PC-3 (cell line): ENCODE data around the gene ZNF600. TPM values are rescaled to one million over a fixed set of nuclear protein-coding genes. Genes with fewer than 3 reads are reported as not detected.
"Not testable (repeated sequence)": the region's sequence is repeated elsewhere in the genome, so short reads cannot be mapped to it uniquely, and the experiment has no call there.

Source experiments
- ATAC-seq: fragments of 200-7000 bp; cut with Tn5 transposase; 2 replicates; pipeline ENCODE4 v1.9.1; 2020; ENCODE audit warnings: mild to moderate bottlenecking, moderate library complexity
- BruUV-seq: library from RNA; stranded (reverse); fragments of 400-500 nt; replicated peaks from 2 replicates; lab custom pipeline; 2021; lab: Mats Ljungman, UMichigan
- CTCF ChIA-PET: fragments of 300-600 bp; sonication (Branson Sonifier 250); formaldehyde crosslinking; loops from one replicate; lab custom pipeline; 2022; ENCODE audit warnings: antibody characterized with exemption; lab: Charles Lee
- POLR2A ChIA-PET: fragments of 300-600 bp; sonication (Branson Sonifier 250); formaldehyde crosslinking; loops from one replicate; lab custom pipeline; 2022; ENCODE audit warnings: antibody characterized with exemption; ENCODE audit not compliant: unreplicated experiment; lab: Charles Lee
- DNase-seq: peaks from one replicate; pipeline ENCODE4 v3.0.0-alpha.2; 2015
- H2AFZ ChIP-seq: fragments of 300-600 bp; sonication (generic); 2 replicates; pipeline ENCODE4 v1.6.0; 2016; ENCODE audit warnings: antibody characterized with exemption, low read length
- H3F3A ChIP-seq: fragments of 300-600 bp; sonication (generic); one replicate; pipeline ENCODE4 v1.6.0; 2017; ENCODE audit warnings: antibody characterized with exemption, low read length, control low read depth, mild to moderate bottlenecking; ENCODE audit not compliant: unreplicated experiment
- H3K27ac ChIP-seq: fragments of 300-600 bp; sonication (generic); 2 replicates; pipeline ENCODE4 v1.5.1; 2016; ENCODE audit warnings: mild to moderate bottlenecking, low read length
- H3K27me3 ChIP-seq: fragments of 300-600 bp; sonication (generic); 2 replicates; pipeline ENCODE4 v1.6.1; 2016; ENCODE audit warnings: low read length, mixed read lengths
- H3K36me3 ChIP-seq: fragments of 300-600 bp; sonication (generic); 2 replicates; pipeline ENCODE4 v1.6.1; 2016; ENCODE audit warnings: low read depth, mixed run types, low read length, mixed read lengths
- H3K4me1 ChIP-seq: fragments of 300-600 bp; sonication (generic); 2 replicates; pipeline ENCODE4 v1.5.1; 2016; ENCODE audit warnings: low read length; ENCODE audit not compliant: insufficient read depth
- H3K4me2 ChIP-seq: fragments of 300-600 bp; sonication (generic); 2 replicates; pipeline ENCODE4 v1.6.0; 2016; ENCODE audit warnings: low read length
- H3K4me3 ChIP-seq: fragments of 300-600 bp; sonication (generic); 2 replicates; pipeline ENCODE4 v1.5.1; 2016; ENCODE audit warnings: mild to moderate bottlenecking, low read length, mixed read lengths
- H3K79me2 ChIP-seq: fragments of 300-600 bp; sonication (generic); 2 replicates; pipeline ENCODE4 v1.6.1; 2017; ENCODE audit warnings: low read length, mixed read lengths
- H3K9ac ChIP-seq: fragments of 300-600 bp; sonication (generic); 2 replicates; pipeline ENCODE4 v1.6.0; 2016; ENCODE audit warnings: mild to moderate bottlenecking, low read length
- H3K9me2 ChIP-seq: fragments of 300-600 bp; sonication (generic); replicated peaks from 2 replicates; pipeline ENCODE4 v1.6.1; 2016; ENCODE audit warnings: mixed run types, low read length, mixed read lengths
- H3K9me3 ChIP-seq: fragments of 300-600 bp; sonication (generic); 2 replicates; pipeline ENCODE4 v1.6.1; 2016; ENCODE audit warnings: low read length, mixed read lengths
- H4K20me1 ChIP-seq: fragments of 300-600 bp; sonication (generic); 2 replicates; pipeline ENCODE4 v1.6.1; 2016; ENCODE audit warnings: low read length, mixed read lengths
- CTCF ChIP-seq: fragments of 300-600 bp; sonication (generic); conservative IDR thresholded peaks from 2 replicates; pipeline ENCODE4 v1.5.1; 2017; ENCODE audit warnings: antibody characterized with exemption, low read depth, mild to moderate bottlenecking, low read length
- EZH2 ChIP-seq: fragments of 300-600 bp; sonication (generic); IDR thresholded peaks from one replicate; pipeline ENCODE4 v1.6.1; 2017; ENCODE audit warnings: antibody characterized with exemption, mild to moderate bottlenecking, low read length; ENCODE audit not compliant: unreplicated experiment
- EZH2phosphoT487 ChIP-seq: fragments of 300-600 bp; sonication (generic); IDR thresholded peaks from 2 replicates; pipeline ENCODE4 v1.6.1; 2018; ENCODE audit warnings: mild to moderate bottlenecking, antibody characterized with exemption, low read length, borderline replicate concordance
- intact Hi-C: fragments of 100-400 bp; cut with micrococcal nuclease; formaldehyde crosslinking; loops from 2 replicates; pipeline ENCODE4 v1.9.0; 2023
- total RNA-seq: library from RNA; depleted of rRNA; stranded (reverse); fragments of >200 nt; gene quantifications from 2 replicates; pipeline ENCODE4 v1.2.3, GENCODE V29; 2014

Gene ZNF600
- total RNA-seq, 1 experiment from 2014 or later = 5.4 TPM

DNA sequence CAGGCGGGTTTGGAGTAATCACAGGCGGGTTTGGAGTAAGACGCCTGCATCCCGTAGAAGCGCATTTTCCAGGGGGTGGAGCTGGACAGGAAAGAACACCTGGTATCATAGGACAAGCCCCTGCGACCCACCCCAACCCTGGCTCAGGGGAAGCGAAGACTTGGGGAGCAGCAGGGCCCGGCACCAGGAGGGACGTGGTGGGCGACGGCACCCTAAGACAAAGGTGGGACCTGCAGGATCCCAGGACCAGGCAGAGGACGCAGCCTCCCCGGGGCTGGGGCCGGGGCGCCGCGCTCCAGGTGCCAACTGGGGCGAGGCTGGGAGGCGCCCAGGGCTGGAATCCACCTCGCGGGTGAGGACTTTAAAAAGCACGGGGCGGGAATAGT lies 520 bp downstream of the ZNF600 start:
- peaks cover 13% of the 10 kb centered on the region for H3K36me3 ChIP-seq
- intact Hi-C loops = no loop called here
- no peaks in the 10 kb centered on the region for H3K27me3 ChIP-seq
- peak overlapping the region; percentile 79 for H3K4me2 ChIP-seq
- peak overlapping the region; percentile 71 for H3K9ac ChIP-seq
- peaks cover 3% of the 10 kb centered on the region; the same call in 1 of the 2 replicates for H3K4me1 ChIP-seq
- no peak overlapping the region for H3K27ac ChIP-seq
- CTCF ChIA-PET = no interaction called here
- H3K4me3 ChIP-seq = peak overlapping the region; percentile 71
- H3F3A ChIP-seq = no peaks in the 10 kb centered on the region
- POLR2A ChIA-PET = no interaction called here
- BruUV-seq = TSS peak; percentile 86
- no peaks in the 10 kb centered on the region for H3K9me2 ChIP-seq
- H3K79me2 ChIP-seq = peaks cover 26% of the 10 kb centered on the region
- no peaks in the 10 kb centered on the region for H4K20me1 ChIP-seq
- H2AFZ ChIP-seq = peak overlapping the region; percentile 82
- H3K9me3 ChIP-seq = no peaks in the 10 kb centered on the region
- TF ChIP-seq CTCF = no peak
- TF ChIP-seq EZH2 = no peak
- TF ChIP-seq EZH2phosphoT487 = no peak
- DNase-seq = peak; percentile 19
- ATAC-seq = peak; percentile 39

DNA sequence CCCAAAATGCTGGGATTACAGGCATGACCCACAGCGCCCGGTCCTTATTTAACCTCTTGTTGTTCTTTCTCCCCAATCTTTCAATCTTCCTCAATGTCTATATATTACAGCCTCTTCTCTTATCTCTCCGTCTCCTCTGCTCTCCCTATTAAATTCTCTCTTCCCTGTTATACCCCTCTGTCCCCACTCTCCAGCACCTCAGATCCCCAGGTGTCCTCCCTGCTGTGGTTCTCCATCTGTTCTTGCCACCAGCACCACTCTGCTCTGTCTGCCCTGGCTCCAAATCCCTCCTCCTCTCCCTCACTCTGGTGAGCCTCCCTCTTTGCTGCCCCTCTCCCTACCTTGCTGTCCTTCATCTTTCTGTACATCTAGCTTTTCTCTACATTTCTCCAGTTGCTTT lies 1.1 kb downstream of the ZNF600 start:
- H3K9ac ChIP-seq = peak overlapping the region; percentile 71; the same call in 1 of the 2 replicates

GRCh38 chr19:52782864-52783263 lies 3.7 kb downstream of the ZNF600 start:
- H3K9me2 ChIP-seq, H3K27ac ChIP-seq, H3K27me3 ChIP-seq, H3K9ac ChIP-seq, DNase-seq, H3K4me1 ChIP-seq, ATAC-seq, H4K20me1 ChIP-seq, H2AFZ ChIP-seq, intact Hi-C loops, POLR2A ChIA-PET, H3K9me3 ChIP-seq, H3K4me3 ChIP-seq, BruUV-seq, H3K4me2 ChIP-seq, H3F3A ChIP-seq, CTCF ChIA-PET: not testable (repeated sequence)
- peaks cover 26% of the 10 kb centered on the region for H3K79me2 ChIP-seq
- H3K36me3 ChIP-seq = peaks cover 27% of the 10 kb centered on the region

More for the DNA sequence above, 1.1 kb downstream of the ZNF600 start:
- CTCF ChIA-PET = no interaction called here
- Histone ChIP-seq H3K4me3 (peak overlapping the region; percentile 71), H3K27me3 (no peaks in the 10 kb centered on the region), H3K36me3 (peaks cover 16% of the 10 kb centered on the region), H2AFZ (no peak overlapping the region), H3K9me2 (no peaks in the 10 kb centered on the region), H3K4me1 (peaks cover 3% of the 10 kb centered on the region; the same call in 1 of the 2 replicates), H3K4me2 (peak overlapping the region; percentile 79), H4K20me1 (no peaks in the 10 kb centered on the region), H3F3A (no peaks in the 10 kb centered on the region), H3K9me3 (no peaks in the 10 kb centered on the region), H3K79me2 (peaks cover 26% of the 10 kb centered on the region), H3K27ac (no peak overlapping the region)
- POLR2A ChIA-PET = no interaction called here
- DNase-seq = no peak
- ATAC-seq = no peak
- BruUV-seq = no TSS peak
- TF ChIP-seq EZH2phosphoT487 = no peak
- no peak for TF ChIP-seq EZH2
- TF ChIP-seq CTCF = no peak
- intact Hi-C loops = no loop called here
